Measurements from ENCODE around the gene ZDHHC6. TPM values are rescaled to one million over a fixed set of nuclear protein-coding genes. Genes with fewer than 3 reads are reported as not detected.

The ZDHHC6 gene
- total RNA-seq, 6 donors from 2014 or later = 18.6 to 57.6 (median 32.2) TPM

DNA sequence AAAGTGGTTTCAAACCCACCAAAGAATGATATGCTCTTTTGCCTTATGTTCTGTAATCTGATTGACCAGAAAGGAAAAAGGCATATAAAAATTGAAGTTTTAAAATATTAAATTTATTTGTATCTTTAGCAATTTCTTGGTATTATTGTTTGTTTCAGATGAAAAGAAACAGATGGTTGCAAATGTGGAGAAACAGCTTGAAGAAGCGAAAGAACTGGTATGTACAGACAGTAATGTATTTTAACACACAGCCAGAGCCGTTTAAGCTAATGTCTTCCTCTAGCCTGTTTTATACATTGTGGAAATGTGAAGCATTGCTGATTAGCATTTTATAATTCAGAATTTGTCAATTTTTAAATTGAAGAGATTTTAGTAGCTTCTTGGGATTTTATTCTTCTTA lies 13.7 kb upstream of the ZDHHC6 start:
- no peak for DNase-seq

DNA sequence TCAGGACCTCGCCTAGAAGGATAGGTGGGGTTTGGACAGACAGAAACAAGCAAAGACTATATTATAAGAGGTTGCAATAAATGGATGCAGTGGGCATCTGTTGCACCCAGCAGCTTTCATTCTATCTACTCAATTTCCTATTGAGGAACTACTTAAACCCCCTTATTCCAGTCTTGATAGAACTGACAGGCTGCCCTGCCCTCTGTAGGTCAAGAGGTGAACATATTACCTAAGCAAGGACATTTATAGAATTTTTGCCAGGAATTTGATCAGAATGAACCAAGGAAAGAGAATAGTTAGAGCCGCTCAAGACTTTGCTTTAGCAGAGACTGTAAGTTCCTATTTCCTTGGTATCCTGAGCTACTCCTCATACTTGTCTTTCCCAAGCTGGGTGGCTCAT lies 9.8 kb upstream of the ZDHHC6 start:
- Histone ChIP-seq H3K4me3 (no peak overlapping the region), H3K27me3 (no peaks in the 10 kb centered on the region), H3K36me3 (peaks cover 0 to 11% (median 3%) of the 10 kb centered on the region in 4 donors), H3K27ac (no peak overlapping the region), H3K4me1 (no peaks in the 10 kb centered on the region), H3K9me3 (no peaks in the 10 kb centered on the region)
- WGBS, 2 donors = 91 to 97% methylated on average over 2 of the region's 2 CpGs
- DNase-seq (no peak), ATAC-seq (ENCODE audit: low FRiP score in 2 of 2) (no peak)
- no peak for TF ChIP-seq POLR2A (IDR thresholded peaks at IDR 0.05)
- no peak for TF ChIP-seq POLR2AphosphoS5 (IDR thresholded peaks at IDR 0.05)
- TF ChIP-seq EP300 (IDR thresholded peaks at IDR 0.05) = no peak
- TF ChIP-seq, protein P1, sequence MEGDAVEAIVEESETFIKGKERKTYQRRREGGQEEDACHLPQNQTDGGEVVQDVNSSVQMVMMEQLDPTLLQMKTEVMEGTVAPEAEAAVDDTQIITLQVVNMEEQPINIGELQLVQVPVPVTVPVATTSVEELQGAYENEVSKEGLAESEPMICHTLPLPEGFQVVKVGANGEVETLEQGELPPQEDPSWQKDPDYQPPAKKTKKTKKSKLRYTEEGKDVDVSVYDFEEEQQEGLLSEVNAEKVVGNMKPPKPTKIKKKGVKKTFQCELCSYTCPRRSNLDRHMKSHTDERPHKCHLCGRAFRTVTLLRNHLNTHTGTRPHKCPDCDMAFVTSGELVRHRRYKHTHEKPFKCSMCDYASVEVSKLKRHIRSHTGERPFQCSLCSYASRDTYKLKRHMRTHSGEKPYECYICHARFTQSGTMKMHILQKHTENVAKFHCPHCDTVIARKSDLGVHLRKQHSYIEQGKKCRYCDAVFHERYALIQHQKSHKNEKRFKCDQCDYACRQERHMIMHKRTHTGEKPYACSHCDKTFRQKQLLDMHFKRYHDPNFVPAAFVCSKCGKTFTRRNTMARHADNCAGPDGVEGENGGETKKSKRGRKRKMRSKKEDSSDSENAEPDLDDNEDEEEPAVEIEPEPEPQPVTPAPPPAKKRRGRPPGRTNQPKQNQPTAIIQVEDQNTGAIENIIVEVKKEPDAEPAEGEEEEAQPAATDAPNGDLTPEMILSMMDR (IDR thresholded peaks at IDR 0.05) = no peak

More for the DNA sequence above, 13.7 kb upstream of the ZDHHC6 start:
- WGBS, 2 donors = 88 to 95% methylated on average over 2 of the region's 2 CpGs
- Histone ChIP-seq H3K4me1 (no peaks in the 10 kb centered on the region), H3K9me3 (no peaks in the 10 kb centered on the region), H3K4me3 (no peak overlapping the region), H3K27me3 (no peaks in the 10 kb centered on the region), H3K36me3 (peaks cover 1 to 32% (median 15%) of the 10 kb centered on the region in 4 donors), H3K27ac (no peak overlapping the region)
- TF ChIP-seq EP300 (IDR thresholded peaks at IDR 0.05) = no peak
- no peak for TF ChIP-seq POLR2A (IDR thresholded peaks at IDR 0.05)
- TF ChIP-seq POLR2AphosphoS5 (IDR thresholded peaks at IDR 0.05) = no peak
- TF ChIP-seq, protein P1 (IDR thresholded peaks at IDR 0.05) = no peak
- no peak for ATAC-seq (ENCODE audit: low FRiP score in 2 of 2)

DNA sequence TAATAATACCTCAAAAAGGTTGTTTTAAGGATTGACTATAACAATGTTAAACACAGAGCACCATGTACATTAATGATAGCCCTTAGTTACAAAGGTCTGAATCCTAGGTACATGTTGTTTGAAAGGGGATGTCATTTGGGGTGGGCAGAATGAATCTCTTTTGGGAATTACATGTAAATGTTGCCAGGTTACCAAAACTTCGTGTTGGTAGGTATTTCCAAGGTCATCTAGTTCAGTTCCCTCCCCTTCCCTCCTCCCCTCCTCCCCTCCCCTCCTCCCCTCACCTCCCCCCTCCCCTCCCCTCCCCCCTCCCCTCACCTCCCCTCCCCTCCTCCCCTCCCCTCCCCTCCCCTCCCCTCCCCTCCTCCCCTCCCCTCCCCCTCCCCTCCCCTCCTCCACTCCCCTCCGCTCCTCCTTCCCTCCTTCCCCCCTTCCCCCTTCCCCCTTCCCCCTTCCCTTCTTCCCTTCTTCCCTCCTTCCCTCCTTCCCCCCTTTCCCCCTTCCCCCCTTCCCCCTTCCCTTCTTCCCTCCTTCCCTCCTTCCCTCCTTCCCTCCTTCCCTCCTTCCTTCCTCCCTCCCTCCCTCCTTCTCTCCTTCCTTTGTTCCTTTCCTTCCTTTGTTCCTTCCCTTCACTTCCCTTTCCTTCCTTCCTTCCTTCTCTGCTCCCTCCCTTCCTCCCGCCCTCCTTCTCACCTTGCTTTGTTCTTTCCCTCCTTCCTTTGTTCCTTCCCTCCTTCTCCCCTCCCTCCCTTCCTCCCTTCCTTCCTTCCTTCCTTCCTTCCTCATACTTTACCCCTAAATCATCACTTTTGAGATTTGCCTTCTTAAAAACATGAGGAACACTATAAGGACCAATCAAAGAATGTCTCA lies 8.4 kb upstream of the ZDHHC6 start:
- no peak for ATAC-seq (ENCODE audit: low FRiP score in 2 of 2)
- DNase-seq = no peak
- no peak overlapping the region for H3K27ac ChIP-seq
- H3K4me1 ChIP-seq = no peaks in the 10 kb centered on the region
- H3K9me3 ChIP-seq = no peaks in the 10 kb centered on the region
- TF ChIP-seq POLR2AphosphoS5 (IDR thresholded peaks at IDR 0.05) (no peak), POLR2A (IDR thresholded peaks at IDR 0.05) (no peak), EP300 (IDR thresholded peaks at IDR 0.05) (no peak)
- TF ChIP-seq, protein P1 (IDR thresholded peaks at IDR 0.05) = no peak
- H3K36me3 ChIP-seq = no peaks in the 10 kb centered on the region
- WGBS, 2 donors = 83% methylated on average over 2 of the region's 3 CpGs
- no peaks in the 10 kb centered on the region for H3K27me3 ChIP-seq
- H3K4me3 ChIP-seq = no peak overlapping the region

DNA sequence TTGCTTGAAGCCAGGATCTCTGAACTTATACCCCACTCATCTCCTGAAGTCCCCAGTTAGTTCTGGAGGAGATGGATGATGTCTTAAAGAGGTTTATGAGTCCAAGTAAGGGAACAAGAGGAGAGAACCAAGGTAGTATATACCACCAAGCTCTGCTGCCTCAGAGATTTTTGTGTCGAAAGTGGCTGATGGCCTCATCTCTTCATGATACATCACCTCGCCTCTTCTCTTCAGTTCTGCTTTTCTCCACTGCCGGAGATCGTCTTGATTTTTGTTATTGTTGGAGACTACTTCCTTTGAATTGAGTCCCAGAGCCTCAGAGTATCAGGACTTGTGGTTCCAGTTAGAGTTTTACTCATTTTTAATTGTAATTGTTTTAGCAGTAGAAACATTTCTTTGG lies 2.2 kb upstream of the ZDHHC6 start:
- TF ChIP-seq POLR2AphosphoS5 (IDR thresholded peaks at IDR 0.05) (no peak), POLR2A (IDR thresholded peaks at IDR 0.05) (no peak), EP300 (IDR thresholded peaks at IDR 0.05) (no peak)
- TF ChIP-seq, protein P1 (IDR thresholded peaks at IDR 0.05) = no peak
- no peaks in the 10 kb centered on the region for H3K9me3 ChIP-seq
- peaks cover 19 to 29% (median 24%) of the 10 kb centered on the region in 4 donors for H3K4me1 ChIP-seq
- no peaks in the 10 kb centered on the region for H3K27me3 ChIP-seq
- 74% methylated on average over 4 of the region's 4 CpGs for WGBS, 2 donors
- H3K27ac ChIP-seq = no peak overlapping the region
- ATAC-seq (ENCODE audit: low FRiP score in 2 of 2) (no peak), DNase-seq (no peak)
- H3K4me3 ChIP-seq = no peak overlapping the region
- peaks cover 0 to 16% (median 1%) of the 10 kb centered on the region in 4 donors for H3K36me3 ChIP-seq
